Trophoblast cell (in vitro differentiated cells and primary cell): Measurements from ENCODE around the gene TBX19.

Experiments used
- DNase-seq, 2 donors: peaks; one replicate each; pipeline ENCODE4 v3.0.0-alpha.2; 2016
- H2AFZ ChIP-seq: 2 replicates; pipeline ENCODE4 v1.6.1; 2013; ENCODE audit warnings: low read length, moderate library complexity, mild to moderate bottlenecking; ENCODE audit not compliant: insufficient read depth, poor library complexity
- H2AK5ac ChIP-seq: 2 replicates; pipeline ENCODE4 v1.6.1; 2013; ENCODE audit warnings: mild to moderate bottlenecking, low read length
- H2BK120ac ChIP-seq: 2 replicates; pipeline ENCODE4 v1.6.1; 2013; ENCODE audit warnings: low read length, mild to moderate bottlenecking, moderate library complexity; ENCODE audit not compliant: insufficient read depth, poor library complexity
- H2BK12ac ChIP-seq: 2 replicates; pipeline ENCODE4 v1.6.1; 2013; ENCODE audit warnings: mild to moderate bottlenecking, low read length, moderate library complexity
- H2BK5ac ChIP-seq: 2 replicates; pipeline ENCODE4 v1.6.1; 2013; ENCODE audit warnings: low read length, low read depth, moderate library complexity, mild to moderate bottlenecking; ENCODE audit not compliant: poor library complexity
- H3K14ac ChIP-seq: 2 replicates; pipeline ENCODE4 v1.6.1; 2013; ENCODE audit warnings: mild to moderate bottlenecking, low read length
- H3K18ac ChIP-seq: 2 replicates; pipeline ENCODE4 v1.6.1; 2013; ENCODE audit warnings: mild to moderate bottlenecking, low read length
- H3K23ac ChIP-seq: 2 replicates; pipeline ENCODE4 v1.6.1; 2013; ENCODE audit warnings: low read length
- H3K27ac ChIP-seq: 2 replicates; pipeline ENCODE4 v1.5.1; 2013; ENCODE audit warnings: low read depth, mild to moderate bottlenecking, inconsistent platforms, low read length, moderate library complexity
- H3K27me3 ChIP-seq: 2 replicates; pipeline ENCODE4 v1.6.1; 2013; ENCODE audit warnings: inconsistent platforms, mild to moderate bottlenecking, low read length, moderate library complexity; ENCODE audit not compliant: insufficient read depth
- H3K36me3 ChIP-seq, 2 experiments: 1 replicate in 1 of 2; 2 replicates in 1 of 2; pipeline ENCODE4 v1.6.1; 2013; ENCODE audit warnings: low read length in 2 of 2, mild to moderate bottlenecking in 2 of 2, moderate library complexity in 1 of 2; ENCODE audit not compliant: insufficient read depth in 2 of 2, control insufficient read depth in 1 of 2
- H3K4ac ChIP-seq: 2 replicates; pipeline ENCODE4 v1.6.1; 2013; ENCODE audit warnings: low read depth, mild to moderate bottlenecking, low read length, moderate library complexity
- H3K4me1 ChIP-seq, 2 experiments: 1 replicate in 1 of 2; 2 replicates in 1 of 2; pipeline ENCODE4 v1.6.1; 2013; ENCODE audit warnings: low read length in 2 of 2, mild to moderate bottlenecking in 2 of 2, moderate library complexity in 1 of 2; ENCODE audit not compliant: insufficient read depth in 2 of 2, control insufficient read depth in 1 of 2
- H3K4me2 ChIP-seq: 2 replicates; pipeline ENCODE4 v1.6.1; 2013; ENCODE audit warnings: inconsistent platforms, mild to moderate bottlenecking, low read length, moderate library complexity
- H3K4me3 ChIP-seq: 2 replicates; pipeline ENCODE4 v1.5.1; 2013; ENCODE audit warnings: mild to moderate bottlenecking, low read depth, low read length, inconsistent platforms
- H3K79me1 ChIP-seq: one replicate; pipeline ENCODE4 v1.6.1; 2013; ENCODE audit warnings: low read length
- H3K79me2 ChIP-seq: 2 replicates; pipeline ENCODE4 v1.6.1; 2013; ENCODE audit warnings: low read length, mild to moderate bottlenecking; ENCODE audit not compliant: control insufficient read depth, insufficient read depth, poor library complexity
- H3K9ac ChIP-seq: 2 replicates; pipeline ENCODE4 v1.6.1; 2013; ENCODE audit warnings: mild to moderate bottlenecking, low read length
- H3K9me3 ChIP-seq: 2 replicates; pipeline ENCODE4 v1.6.1; 2013; ENCODE audit warnings: low read depth, mild to moderate bottlenecking, control low read depth, inconsistent platforms, low read length; ENCODE audit not compliant: insufficient read depth
- H4K12ac ChIP-seq: 2 replicates; pipeline ENCODE4 v1.6.1; 2013; ENCODE audit warnings: low read depth, mild to moderate bottlenecking, low read length, moderate library complexity
- H4K8ac ChIP-seq: 2 replicates; pipeline ENCODE4 v1.6.1; 2013; ENCODE audit warnings: low read depth, mild to moderate bottlenecking, low read length, moderate library complexity
- H4K91ac ChIP-seq: one replicate; pipeline ENCODE4 v1.6.1; 2013; ENCODE audit warnings: low read depth, mild to moderate bottlenecking, low read length, moderate library complexity
- WGBS: extraction: QIAGEN DNeasy Blood & Tissue Kit; methylation state at CpG from one replicate; pipeline ENCODE4 v1.1.7; 2013; ENCODE audit warnings: missing lambda C conversion rate; ENCODE audit not compliant: insufficient read length, insufficient coverage; ENCODE audit errors: extremely low coverage; 5-methylcytosine and 5-hydroxymethylcytosine counted together

TBX19 gene

GRCh38 chr1:168259567-168259966 is 21.1 kb upstream of the TBX19 start:
- Histone ChIP-seq H4K91ac (no peak overlapping the region), H2BK12ac (no peak overlapping the region), H3K27ac (no peak overlapping the region), H3K18ac (no peak overlapping the region), H3K9ac (no peak overlapping the region), H3K4me3 (no peak overlapping the region), H2AFZ (no peak overlapping the region), H3K9me3 (peaks cover 7% of the 10 kb centered on the region), H2BK5ac (no peak overlapping the region), H2AK5ac (no peak overlapping the region), H2BK120ac (no peak overlapping the region), H3K79me2 (no peaks in the 10 kb centered on the region), H3K4me2 (no peak overlapping the region), H3K4me1 (no peaks in the 10 kb centered on the region), H3K14ac (no peak overlapping the region), H4K8ac (no peak overlapping the region), H3K4ac (no peak overlapping the region), H3K36me3 (peaks cover 2 to 6% of the 10 kb centered on the region in 2 experiments), H3K23ac (no peak overlapping the region), H3K79me1 (no peaks in the 10 kb centered on the region), H3K27me3 (no peaks in the 10 kb centered on the region), H4K12ac (no peak overlapping the region)
- no CpG with 5 or more reads among the region's 1 CpG for WGBS
- no peak for DNase-seq

- H3K14ac ChIP-seq: no peak overlapping the region
- H2BK120ac ChIP-seq: no peak overlapping the region
- no peak overlapping the region for H3K4ac ChIP-seq
- H3K9me3 ChIP-seq: peaks cover 11% of the 10 kb centered on the region
- H3K27me3 ChIP-seq: no peaks in the 10 kb centered on the region
- H2AFZ ChIP-seq: no peak overlapping the region
- H3K18ac ChIP-seq: no peak overlapping the region
- H3K4me3 ChIP-seq: no peak overlapping the region
- no peak overlapping the region for H3K4me2 ChIP-seq
- no peak overlapping the region for H2AK5ac ChIP-seq
- peaks cover 2 to 11% of the 10 kb centered on the region in 2 experiments for H3K36me3 ChIP-seq
- H4K8ac ChIP-seq: no peak overlapping the region
- H3K23ac ChIP-seq: no peak overlapping the region
- H3K4me1 ChIP-seq: no peaks in the 10 kb centered on the region
- no peak overlapping the region for H4K91ac ChIP-seq
- H3K79me2 ChIP-seq: no peaks in the 10 kb centered on the region
- no peak overlapping the region for H3K27ac ChIP-seq
- H3K9ac ChIP-seq: no peak overlapping the region
- no peak overlapping the region for H4K12ac ChIP-seq
- no CpG with 5 or more reads among the region's 3 CpGs for WGBS
- H2BK5ac ChIP-seq: no peak overlapping the region
- H3K79me1 ChIP-seq: no peaks in the 10 kb centered on the region
- H2BK12ac ChIP-seq: no peak overlapping the region
- no peak for DNase-seq
Measured at GRCh38 chr1:168260393-168260792, 20.3 kb upstream of the TBX19 start.

GRCh38 chr1:168261390-168261789 is 19.3 kb upstream of the TBX19 start:
- Histone ChIP-seq H3K36me3 (peaks cover 0 to 9% of the 10 kb centered on the region in 2 experiments), H2BK120ac (no peak overlapping the region), H3K27me3 (no peaks in the 10 kb centered on the region), H4K12ac (no peak overlapping the region), H3K4me3 (no peak overlapping the region), H4K8ac (no peak overlapping the region), H2BK12ac (no peak overlapping the region), H3K18ac (no peak overlapping the region), H2BK5ac (no peak overlapping the region), H3K4ac (no peak overlapping the region), H3K9ac (no peak overlapping the region), H4K91ac (no peak overlapping the region), H3K79me1 (no peaks in the 10 kb centered on the region), H3K4me2 (no peak overlapping the region), H3K4me1 (no peaks in the 10 kb centered on the region), H3K27ac (no peak overlapping the region), H3K9me3 (peaks cover 10% of the 10 kb centered on the region), H3K23ac (no peak overlapping the region), H3K79me2 (no peaks in the 10 kb centered on the region), H2AK5ac (no peak overlapping the region), H2AFZ (no peak overlapping the region), H3K14ac (no peak overlapping the region)
- DNase-seq: peak in 1 of 2 donors; percentile 7
- no CpG with 5 or more reads among the region's 2 CpGs for WGBS

- H4K12ac ChIP-seq: no peak overlapping the region
Measured at GRCh38 chr1:168263130-168263529, 17.5 kb upstream of the TBX19 start.

More at GRCh38 chr1:168263130-168263529, 17.5 kb upstream of the TBX19 start:
- H3K9ac ChIP-seq: no peak overlapping the region
- no peak overlapping the region for H2AK5ac ChIP-seq
- no peak overlapping the region for H2BK12ac ChIP-seq
- no peaks in the 10 kb centered on the region for H3K4me1 ChIP-seq
- no peak overlapping the region for H3K18ac ChIP-seq
- H2BK120ac ChIP-seq: no peak overlapping the region
- H4K8ac ChIP-seq: no peak overlapping the region
- H3K79me1 ChIP-seq: no peaks in the 10 kb centered on the region
- peaks cover 10% of the 10 kb centered on the region for H3K9me3 ChIP-seq
- H3K27me3 ChIP-seq: no peaks in the 10 kb centered on the region
- H3K23ac ChIP-seq: no peak overlapping the region
- no peak for DNase-seq
- H3K36me3 ChIP-seq: peaks cover 0 to 9% of the 10 kb centered on the region in 2 experiments
- H3K14ac ChIP-seq: no peak overlapping the region
- H4K91ac ChIP-seq: no peak overlapping the region
- no peak overlapping the region for H3K4me3 ChIP-seq
- H3K79me2 ChIP-seq: no peaks in the 10 kb centered on the region
- WGBS: no CpG with 5 or more reads among the region's 4 CpGs
- no peak overlapping the region for H2BK5ac ChIP-seq
- H3K4me2 ChIP-seq: no peak overlapping the region
- no peak overlapping the region for H2AFZ ChIP-seq
- no peak overlapping the region for H3K27ac ChIP-seq
- no peak overlapping the region for H3K4ac ChIP-seq
